Measurements from ENCODE around the gene GORASP1.

DNA sequence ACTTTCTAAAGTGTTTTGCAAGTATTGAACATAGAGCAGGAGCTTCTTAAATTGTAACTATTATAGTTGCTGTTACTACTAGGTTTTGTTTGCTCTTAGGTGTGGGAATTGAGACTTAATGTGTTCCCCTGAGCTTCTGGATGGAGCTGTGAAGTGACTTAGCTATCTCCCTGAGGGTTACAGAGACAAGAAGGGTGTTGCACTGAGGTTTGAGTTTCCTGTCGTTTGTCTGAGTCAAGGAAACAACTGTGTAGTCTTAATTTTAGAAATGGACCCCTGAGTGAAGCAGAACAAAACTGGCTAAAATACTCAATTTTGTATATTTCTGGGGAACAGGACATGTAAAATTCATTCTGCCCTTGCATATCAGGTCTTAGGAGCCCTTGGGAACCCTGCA lies 20.5 kb upstream of the GORASP1 start:
- no peak for TF ChIP-seq CTCF (conservative IDR thresholded peaks at IDR 0.05)
- TF ChIP-seq ZFX (IDR thresholded peaks at IDR 0.05) = no peak

Data from C4-2B (cell line).